A549 (cell line): Measurements from ENCODE around the gene LARP1B.

ENCODE experiments used
- RAD21 ChIP-seq, 2 experiments: fragments of >200 bp in 1 of 2; sonication (Bioruptor Twin) in 1 of 2; formaldehyde crosslinking in 1 of 2; IDR thresholded peaks in 1 of 2; conservative IDR thresholded peaks in 1 of 2; 2 replicates in 1 of 2; 3 replicates in 1 of 2; pipeline ENCODE4 v1.6.1; 2012 to 2018; ENCODE audit warnings: inconsistent platforms in 1 of 2
- ZFP36 ChIP-seq: fragments of 450-650 bp; IDR thresholded peaks from 2 replicates; pipeline ENCODE4 v1.6.1; 2014; ENCODE audit warnings: borderline replicate concordance; ENCODE audit not compliant: partially characterized antibody
- TF ChIP-seq, protein P1 (sequence below): fragments of >200 bp; sonication (Bioruptor Twin); formaldehyde crosslinking; IDR thresholded peaks from 3 replicates; pipeline ENCODE4 v1.5.1; 2016

DNA sequence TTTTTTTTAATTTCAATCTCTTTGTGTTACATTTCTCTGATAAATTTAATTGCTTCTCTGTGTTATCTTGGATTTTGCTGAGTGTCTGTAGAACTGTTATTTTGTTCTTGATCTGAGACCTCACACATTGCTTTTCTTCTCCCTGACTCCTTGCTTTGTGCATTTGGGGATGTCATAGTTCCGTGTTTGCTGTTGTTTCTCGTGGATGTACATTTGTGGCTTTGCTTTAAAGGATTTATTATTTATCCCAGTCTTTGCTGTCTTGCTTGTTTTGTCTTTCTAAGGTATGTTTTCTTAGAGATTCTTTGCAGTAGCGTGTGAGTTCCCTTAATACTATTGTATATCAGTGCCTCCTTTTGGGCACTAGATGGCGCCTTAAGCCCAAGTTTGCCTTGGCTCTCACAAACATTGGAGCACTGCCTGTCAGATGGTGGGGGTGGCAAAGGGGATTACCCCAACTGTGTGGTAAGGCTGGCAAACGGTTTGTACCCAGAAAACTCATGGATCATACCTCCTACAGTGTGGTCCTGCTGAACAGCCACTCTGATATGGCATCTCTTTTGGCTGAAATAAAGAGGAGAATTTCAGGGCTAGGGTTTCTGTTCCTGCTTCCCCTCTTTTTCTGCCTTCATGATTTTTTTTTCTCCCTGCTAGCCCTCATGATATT is 130.1 kb downstream of the LARP1B start:
- TF ChIP-seq, protein P1, sequence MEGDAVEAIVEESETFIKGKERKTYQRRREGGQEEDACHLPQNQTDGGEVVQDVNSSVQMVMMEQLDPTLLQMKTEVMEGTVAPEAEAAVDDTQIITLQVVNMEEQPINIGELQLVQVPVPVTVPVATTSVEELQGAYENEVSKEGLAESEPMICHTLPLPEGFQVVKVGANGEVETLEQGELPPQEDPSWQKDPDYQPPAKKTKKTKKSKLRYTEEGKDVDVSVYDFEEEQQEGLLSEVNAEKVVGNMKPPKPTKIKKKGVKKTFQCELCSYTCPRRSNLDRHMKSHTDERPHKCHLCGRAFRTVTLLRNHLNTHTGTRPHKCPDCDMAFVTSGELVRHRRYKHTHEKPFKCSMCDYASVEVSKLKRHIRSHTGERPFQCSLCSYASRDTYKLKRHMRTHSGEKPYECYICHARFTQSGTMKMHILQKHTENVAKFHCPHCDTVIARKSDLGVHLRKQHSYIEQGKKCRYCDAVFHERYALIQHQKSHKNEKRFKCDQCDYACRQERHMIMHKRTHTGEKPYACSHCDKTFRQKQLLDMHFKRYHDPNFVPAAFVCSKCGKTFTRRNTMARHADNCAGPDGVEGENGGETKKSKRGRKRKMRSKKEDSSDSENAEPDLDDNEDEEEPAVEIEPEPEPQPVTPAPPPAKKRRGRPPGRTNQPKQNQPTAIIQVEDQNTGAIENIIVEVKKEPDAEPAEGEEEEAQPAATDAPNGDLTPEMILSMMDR, result peak; percentile 79
- TF ChIP-seq RAD21 (conservative IDR thresholded peaks at IDR 0.05 in 1 of 2, IDR thresholded peaks at IDR 0.05 in 1 of 2) (peak; percentile 90 to 94), ZFP36 (no peak)
